GM12873 (cell line): ENCODE measurements around the gene APOBEC3H.

Experiments used
- TF ChIP-seq, protein P1 (sequence below): IDR thresholded peaks from 2 replicates; pipeline ENCODE4 v1.5.1; 2012; ENCODE audit warnings: low read depth, mild to moderate bottlenecking, moderate library complexity, low read length, control low read depth; ENCODE audit not compliant: insufficient read depth; ENCODE audit errors: missing control alignments

Gene APOBEC3H

GRCh38 chr22:39087881-39088684 is 9.0 kb upstream of the APOBEC3H start:
- TF ChIP-seq, protein P1, sequence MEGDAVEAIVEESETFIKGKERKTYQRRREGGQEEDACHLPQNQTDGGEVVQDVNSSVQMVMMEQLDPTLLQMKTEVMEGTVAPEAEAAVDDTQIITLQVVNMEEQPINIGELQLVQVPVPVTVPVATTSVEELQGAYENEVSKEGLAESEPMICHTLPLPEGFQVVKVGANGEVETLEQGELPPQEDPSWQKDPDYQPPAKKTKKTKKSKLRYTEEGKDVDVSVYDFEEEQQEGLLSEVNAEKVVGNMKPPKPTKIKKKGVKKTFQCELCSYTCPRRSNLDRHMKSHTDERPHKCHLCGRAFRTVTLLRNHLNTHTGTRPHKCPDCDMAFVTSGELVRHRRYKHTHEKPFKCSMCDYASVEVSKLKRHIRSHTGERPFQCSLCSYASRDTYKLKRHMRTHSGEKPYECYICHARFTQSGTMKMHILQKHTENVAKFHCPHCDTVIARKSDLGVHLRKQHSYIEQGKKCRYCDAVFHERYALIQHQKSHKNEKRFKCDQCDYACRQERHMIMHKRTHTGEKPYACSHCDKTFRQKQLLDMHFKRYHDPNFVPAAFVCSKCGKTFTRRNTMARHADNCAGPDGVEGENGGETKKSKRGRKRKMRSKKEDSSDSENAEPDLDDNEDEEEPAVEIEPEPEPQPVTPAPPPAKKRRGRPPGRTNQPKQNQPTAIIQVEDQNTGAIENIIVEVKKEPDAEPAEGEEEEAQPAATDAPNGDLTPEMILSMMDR: no peak

DNA sequence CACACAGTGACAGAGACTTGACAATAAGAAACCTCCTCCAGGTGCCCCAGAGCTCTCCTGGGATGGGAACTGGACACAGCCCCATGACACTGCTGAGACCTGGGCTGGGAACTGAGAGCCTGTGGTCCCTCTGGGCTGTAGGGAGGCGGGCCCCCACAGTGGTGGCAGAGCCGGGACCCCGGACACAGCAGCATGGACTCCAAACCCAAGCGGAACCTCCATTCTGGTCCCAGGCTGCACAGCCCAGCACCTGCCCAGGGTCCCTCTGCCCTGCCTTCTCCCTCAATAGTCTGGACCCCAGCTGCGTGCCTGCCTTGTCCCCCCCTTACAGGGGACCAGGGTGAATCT is 8.4 kb upstream of the APOBEC3H start:
- TF ChIP-seq, protein P1: no peak

DNA sequence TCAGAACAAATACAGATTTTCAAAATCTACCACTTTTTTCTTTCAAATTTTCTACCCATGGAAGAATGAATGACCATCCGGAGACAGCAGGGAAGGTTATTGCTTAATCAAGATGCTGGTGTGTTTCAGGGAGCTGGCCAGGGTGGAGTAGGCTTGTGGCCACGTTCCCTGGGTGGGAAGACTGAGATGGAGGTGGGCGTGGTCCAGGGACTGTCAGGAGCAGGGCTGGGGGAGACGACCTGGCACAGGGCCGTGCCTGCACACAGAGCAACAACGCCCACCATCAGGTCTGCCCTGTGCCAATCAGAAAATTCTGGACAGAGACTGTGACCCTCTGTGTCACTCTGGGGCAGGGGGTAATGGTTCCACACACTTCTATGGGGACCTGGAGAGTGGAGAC is 7.1 kb upstream of the APOBEC3H start:
- TF ChIP-seq, protein P1: no peak

- TF ChIP-seq, protein P1: no peak
Measured at GRCh38 chr22:39090426-39091064, 6.5 kb upstream of the APOBEC3H start.

DNA sequence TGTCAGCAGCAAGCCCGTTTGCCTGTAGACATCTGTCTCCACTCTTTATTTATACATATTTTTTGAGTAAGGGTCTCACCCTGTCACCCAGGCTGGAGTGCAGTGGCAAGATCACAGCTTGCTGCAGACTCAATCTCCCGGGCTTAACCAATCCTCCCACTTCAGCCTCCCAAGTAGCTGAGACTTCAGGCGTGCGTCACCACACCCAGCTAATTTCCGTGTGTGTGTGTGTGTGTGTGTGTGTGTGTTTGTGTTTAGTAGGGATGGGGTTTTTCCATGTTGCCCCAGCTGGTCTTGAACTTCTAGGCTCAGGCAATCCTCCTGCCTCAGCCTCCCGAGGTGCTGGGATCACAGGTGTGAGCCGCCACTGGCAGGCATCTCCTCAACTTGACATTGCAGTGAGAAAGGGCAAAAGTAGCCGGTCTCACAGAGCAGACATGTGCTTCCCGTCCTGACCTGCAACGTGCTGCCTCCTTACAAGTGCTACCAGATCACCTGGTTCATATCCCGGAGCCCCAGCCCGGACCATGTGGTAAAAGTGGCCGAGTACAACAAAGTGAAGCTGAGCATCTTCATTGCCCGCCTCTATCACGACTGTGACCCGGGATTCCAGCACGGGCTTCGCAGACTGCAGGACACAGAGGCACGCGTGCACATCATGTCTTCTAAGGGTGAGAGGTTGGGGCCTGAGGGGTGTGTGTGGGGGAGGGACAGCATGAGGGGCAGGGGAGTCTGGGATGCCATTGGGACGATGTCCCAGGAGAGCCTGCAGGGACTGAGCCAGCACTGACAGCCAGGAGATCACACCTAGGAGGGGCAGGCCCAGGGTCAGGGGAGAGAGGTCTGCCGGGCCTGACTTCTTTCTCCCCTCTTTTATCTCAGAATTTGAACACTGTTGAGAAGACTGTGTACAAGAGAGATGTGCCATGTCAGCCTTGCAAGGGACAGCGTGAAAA is 5.6 kb upstream of the APOBEC3H start:
- TF ChIP-seq, protein P1: no peak

DNA sequence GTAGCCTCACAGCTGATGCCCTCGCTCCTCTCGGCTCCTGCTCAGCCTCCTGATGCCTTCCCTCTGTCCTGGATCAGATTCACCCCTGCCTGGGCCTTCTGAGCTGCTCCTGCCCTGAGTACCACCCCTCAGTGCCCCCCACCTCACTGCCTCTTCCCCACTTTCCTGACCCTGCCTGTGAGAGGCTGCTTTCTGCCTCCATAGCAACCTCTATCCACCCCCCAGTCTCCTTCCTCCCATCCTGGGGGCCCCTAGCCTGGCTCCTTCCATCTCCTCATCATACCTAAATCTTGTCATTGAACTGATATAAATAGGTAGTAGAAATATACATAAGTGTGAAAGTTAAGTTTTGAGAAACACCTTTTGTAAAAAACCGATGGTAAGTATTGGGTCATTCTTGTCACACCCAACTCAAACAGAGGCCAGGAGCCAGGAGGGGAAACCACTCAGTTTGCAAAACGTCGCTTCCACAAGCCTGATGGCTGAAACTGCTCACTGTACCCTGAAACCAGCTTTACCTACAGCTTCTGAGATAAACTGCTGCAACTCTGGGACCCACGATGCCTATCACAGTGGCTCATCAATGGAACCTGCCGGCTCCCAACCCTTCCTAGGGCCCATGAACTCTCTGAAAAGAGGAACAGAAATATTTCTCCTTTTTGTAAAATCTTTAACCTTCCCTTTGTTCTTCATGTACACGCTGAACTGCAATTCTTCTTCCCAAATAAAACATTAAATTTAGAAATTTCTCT is 4.8 kb upstream of the APOBEC3H start:
- TF ChIP-seq, protein P1: no peak
